Neutrophil (primary cell): ENCODE data around the gene ARHGEF11.

ENCODE experiments used
- H3K27ac ChIP-seq: fragments of 200-600 bp; sonication (generic); 2 replicates; pipeline ENCODE4 v1.5.1; 2016; ENCODE audit warnings: mild to moderate bottlenecking, moderate library complexity
- H3K27me3 ChIP-seq: fragments of 200-600 bp; sonication (generic); 2 replicates; pipeline ENCODE4 v1.6.0; 2016; ENCODE audit warnings: mild to moderate bottlenecking
- H3K36me3 ChIP-seq: fragments of 200-600 bp; sonication (generic); 2 replicates; pipeline ENCODE4 v1.5.1; 2017
- H3K4me1 ChIP-seq, 2 experiments: fragments of 200-600 bp in 1 of 2; sonication (generic) in 1 of 2; 1 replicate in 1 of 2; 2 replicates in 1 of 2; pipeline versions ENCODE4 v1.5.1 to v1.6.1; 2013 to 2016; ENCODE audit warnings: low read depth in 1 of 2, low read length in 1 of 2, mild to moderate bottlenecking in 1 of 2, moderate library complexity in 1 of 2; ENCODE audit not compliant: control insufficient read depth in 1 of 2, insufficient read depth in 1 of 2
- H3K4me3 ChIP-seq, 2 experiments: fragments of 200-600 bp in 1 of 2; sonication (generic) in 1 of 2; 1 replicate in 1 of 2; 2 replicates in 1 of 2; pipeline ENCODE4 v1.5.1; 2013 to 2016; ENCODE audit warnings: low read depth in 1 of 2, low read length in 1 of 2, mild to moderate bottlenecking in 1 of 2, moderate library complexity in 1 of 2
- H3K9me3 ChIP-seq: fragments of 200-600 bp; sonication (generic); 2 replicates; pipeline ENCODE4 v1.5.1; 2016
- CTCF ChIP-seq: fragments of 200-600 bp; sonication (generic); IDR thresholded peaks from 2 replicates; pipeline ENCODE4 v1.5.1; 2016; ENCODE audit warnings: antibody characterized with exemption

Gene ARHGEF11

DNA sequence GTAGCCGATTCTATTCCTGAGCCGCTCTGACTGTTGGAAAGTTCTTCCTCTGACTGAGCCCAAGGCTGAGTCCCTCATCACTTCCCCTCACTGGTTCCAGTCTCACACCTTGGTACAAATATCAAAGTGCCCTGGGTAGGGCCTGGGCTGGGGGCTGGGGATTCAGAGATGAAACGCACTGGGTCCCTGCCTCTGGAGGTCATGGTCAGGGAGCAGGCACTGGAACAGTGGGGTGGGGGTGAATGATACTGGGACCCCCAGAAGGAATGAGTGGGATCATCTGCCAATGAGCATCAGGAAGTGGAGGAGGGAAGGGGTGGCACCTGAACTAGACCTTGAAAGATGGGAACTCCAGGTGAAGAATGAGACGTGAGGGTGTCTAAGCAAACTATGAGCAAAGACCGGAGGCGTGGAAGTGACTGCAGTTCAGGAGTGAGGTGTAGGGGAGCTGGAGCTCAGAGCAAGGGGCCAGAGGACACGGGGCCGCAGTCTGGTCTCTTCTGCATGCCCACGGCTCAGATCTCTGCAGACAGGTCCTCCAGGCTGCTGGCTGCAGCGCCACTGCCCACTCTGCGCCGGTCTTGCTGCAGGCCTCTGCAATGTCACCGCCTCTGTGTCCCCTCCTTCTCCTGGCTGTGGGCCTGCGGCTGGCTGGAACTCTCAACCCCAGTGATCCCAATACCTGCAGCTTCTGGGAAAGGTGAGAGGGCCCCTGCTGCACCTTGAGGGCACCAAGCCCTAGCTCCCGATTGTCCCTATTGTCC lies 142.0 kb downstream of the ARHGEF11 start:
- no peak overlapping the region for H3K4me3 ChIP-seq
- TF ChIP-seq CTCF: no peak
- H3K27me3 ChIP-seq: peaks cover 10% of the 10 kb centered on the region
- H3K36me3 ChIP-seq: no peaks in the 10 kb centered on the region
- peaks cover 0 to under 1% of the 10 kb centered on the region in 2 experiments for H3K4me1 ChIP-seq
- H3K27ac ChIP-seq: no peak overlapping the region
- H3K9me3 ChIP-seq: no peaks in the 10 kb centered on the region

DNA sequence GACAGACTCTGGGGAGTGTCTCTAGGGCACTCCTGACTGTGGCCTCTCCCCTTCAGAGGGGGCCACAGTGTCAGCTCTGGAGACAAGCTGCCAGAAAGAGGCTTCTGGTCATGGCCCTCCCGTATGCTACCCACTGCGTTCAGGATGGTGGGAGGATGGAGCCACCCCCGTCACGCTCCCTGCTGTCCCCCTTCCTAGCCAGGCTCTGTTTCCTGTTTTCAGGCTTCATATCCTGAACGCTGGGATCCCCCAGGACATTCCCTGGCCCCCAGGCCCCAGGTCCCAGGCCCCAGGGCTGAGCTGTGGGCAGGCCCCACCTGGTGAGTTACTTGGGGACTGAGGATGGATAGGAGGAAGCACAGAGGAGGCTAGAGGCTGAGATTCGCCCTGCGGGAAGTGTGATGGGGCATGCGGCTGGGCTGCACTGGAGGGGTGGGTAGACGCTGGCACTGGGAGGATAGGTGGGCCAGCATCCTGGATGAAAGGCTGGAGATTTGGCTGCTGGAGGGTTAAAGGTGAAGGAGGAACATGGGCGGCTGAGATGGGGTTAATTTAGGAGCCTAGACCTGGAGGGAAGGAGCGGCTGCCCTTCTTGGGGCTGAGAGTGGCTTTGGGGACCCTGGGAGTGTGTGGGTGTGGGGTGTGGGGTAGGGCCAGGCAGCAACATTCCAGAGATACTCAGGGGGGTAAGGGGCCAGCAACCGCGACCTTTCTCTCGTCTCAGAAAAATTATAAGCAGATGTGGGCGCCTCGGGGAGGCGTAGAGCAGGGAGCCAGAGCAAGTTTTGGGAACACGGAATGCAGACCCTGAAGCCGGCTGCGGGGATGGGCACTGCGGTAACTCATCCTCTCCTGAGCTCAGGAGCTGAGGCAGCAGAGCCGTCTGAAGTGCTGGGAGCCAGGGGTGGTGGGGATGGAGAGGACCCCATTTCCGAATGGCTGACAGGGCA lies 143.3 kb downstream of the ARHGEF11 start:
- H3K4me1 ChIP-seq: peaks cover 3 to 6% of the 10 kb centered on the region in 2 experiments
- no peaks in the 10 kb centered on the region for H3K36me3 ChIP-seq
- H3K9me3 ChIP-seq: no peaks in the 10 kb centered on the region
- no peak overlapping the region for H3K27ac ChIP-seq
- no peak for TF ChIP-seq CTCF
- no peak overlapping the region for H3K4me3 ChIP-seq
- peaks cover 23% of the 10 kb centered on the region for H3K27me3 ChIP-seq

GRCh38 chr1:156901590-156901900 lies 144.0 kb downstream of the ARHGEF11 start:
- H3K4me1 ChIP-seq: peaks cover 3 to 6% of the 10 kb centered on the region in 2 experiments
- no peak overlapping the region for H3K4me3 ChIP-seq
- H3K27ac ChIP-seq: no peak overlapping the region
- no peaks in the 10 kb centered on the region for H3K9me3 ChIP-seq
- no peaks in the 10 kb centered on the region for H3K36me3 ChIP-seq
- no peak for TF ChIP-seq CTCF
- peaks cover 30% of the 10 kb centered on the region for H3K27me3 ChIP-seq

GRCh38 chr1:156900896-156901589 lies 144.5 kb downstream of the ARHGEF11 start:
- Histone ChIP-seq H3K4me1 (peaks cover 3 to 6% of the 10 kb centered on the region in 2 experiments), H3K27ac (no peak overlapping the region), H3K27me3 (peaks cover 32% of the 10 kb centered on the region), H3K4me3 (no peak overlapping the region), H3K9me3 (no peaks in the 10 kb centered on the region), H3K36me3 (no peaks in the 10 kb centered on the region)
- no peak for TF ChIP-seq CTCF

DNA sequence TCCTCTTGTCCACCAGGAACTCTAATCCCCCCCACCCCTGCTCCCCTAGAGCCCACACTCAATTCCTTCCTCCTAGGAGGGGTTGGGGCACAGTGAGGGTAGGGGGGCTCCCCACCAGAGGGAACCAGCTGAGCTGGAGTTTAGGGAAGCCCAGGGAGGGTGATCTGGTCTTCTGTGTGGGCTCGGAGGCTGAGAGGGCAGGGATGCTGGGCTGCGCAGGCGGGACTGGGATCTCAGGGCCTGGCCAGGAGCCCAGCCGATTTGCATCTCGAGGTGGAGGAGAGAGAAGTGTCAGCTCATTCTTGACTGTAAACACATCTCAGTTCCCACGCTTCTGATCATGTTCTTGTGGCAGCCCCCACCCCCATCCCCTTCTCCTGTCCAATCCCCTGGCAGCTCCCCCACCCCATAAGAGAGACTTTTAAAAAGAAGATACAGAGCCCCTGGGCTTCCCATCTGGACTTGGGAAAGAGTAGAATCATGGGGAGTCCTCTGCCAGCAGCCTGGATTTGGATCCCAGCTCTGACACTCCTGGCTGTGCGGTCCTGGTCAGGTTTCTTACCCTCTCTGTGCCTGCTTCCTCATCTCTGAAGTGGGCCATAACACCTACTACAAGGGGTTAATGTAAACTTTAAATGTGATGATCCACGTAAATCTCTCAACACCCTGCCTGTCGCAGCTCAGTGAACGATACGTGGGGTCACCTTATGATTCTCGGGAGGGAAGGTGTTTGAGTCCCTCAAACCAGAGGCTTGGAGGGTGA lies 145.4 kb downstream of the ARHGEF11 start:
- Histone ChIP-seq H3K27me3 (peaks cover 41% of the 10 kb centered on the region), H3K27ac (no peak overlapping the region), H3K9me3 (no peaks in the 10 kb centered on the region), H3K4me3 (no peak overlapping the region), H3K4me1 (peaks cover 3 to 6% of the 10 kb centered on the region in 2 experiments), H3K36me3 (no peaks in the 10 kb centered on the region)
- TF ChIP-seq CTCF: no peak
